Glutamatergic neuron (in vitro differentiated cells): ENCODE results near the gene PFKM. TPM values are rescaled to one million over a fixed set of nuclear protein-coding genes. Genes with fewer than 3 reads are reported as not detected.

Experiments
- DNase-seq: peaks from one replicate; pipeline ENCODE4 v3.0.0; 2022
- H3K27ac Mint-ChIP-seq: one replicate; pipeline ENCODE4 v1.8.0; 2020; ENCODE audit warnings: mild to moderate bottlenecking, mixed read lengths, inconsistent platforms; ENCODE audit not compliant: unreplicated experiment
- H3K27me3 Mint-ChIP-seq: one replicate; pipeline ENCODE4 v1.8.0; 2020; ENCODE audit warnings: mild to moderate bottlenecking, moderate library complexity, mixed read lengths, inconsistent platforms; ENCODE audit not compliant: unreplicated experiment
- H3K36me3 Mint-ChIP-seq: one replicate; pipeline ENCODE4 v1.8.0; 2020; ENCODE audit warnings: mild to moderate bottlenecking, mixed read lengths, inconsistent platforms; ENCODE audit not compliant: unreplicated experiment
- H3K4me1 Mint-ChIP-seq: one replicate; pipeline ENCODE4 v1.8.0; 2020; ENCODE audit warnings: mild to moderate bottlenecking, low read depth, mixed read lengths, inconsistent platforms; ENCODE audit not compliant: unreplicated experiment
- H3K4me3 Mint-ChIP-seq: one replicate; pipeline ENCODE4 v1.8.0; 2020; ENCODE audit warnings: mild to moderate bottlenecking, mixed read lengths, inconsistent platforms; ENCODE audit not compliant: unreplicated experiment
- H3K9me3 Mint-ChIP-seq: one replicate; pipeline ENCODE4 v1.8.0; 2020; ENCODE audit warnings: mild to moderate bottlenecking, moderate library complexity, mixed read lengths, inconsistent platforms; ENCODE audit not compliant: unreplicated experiment
- CTCF ChIP-seq: fragments of 200-600 bp; sonication (generic); IDR thresholded peaks from one replicate; pipeline ENCODE4 v1.5.0; 2021; ENCODE audit not compliant: partially characterized antibody, unreplicated experiment
- total RNA-seq: library from RNA; stranded (reverse); fragmentation: NEBNext Ultra II Directional; extraction: Animal tissue kit (Norgen Biotek cat#: 25700); gene quantifications from one replicate; pipeline ENCODE4 v1.2.1, GENCODE V29; 2021; ENCODE audit not compliant: unreplicated experiment

The PFKM gene
- total RNA-seq, 1 donor from 2014 or later: 169 TPM

DNA sequence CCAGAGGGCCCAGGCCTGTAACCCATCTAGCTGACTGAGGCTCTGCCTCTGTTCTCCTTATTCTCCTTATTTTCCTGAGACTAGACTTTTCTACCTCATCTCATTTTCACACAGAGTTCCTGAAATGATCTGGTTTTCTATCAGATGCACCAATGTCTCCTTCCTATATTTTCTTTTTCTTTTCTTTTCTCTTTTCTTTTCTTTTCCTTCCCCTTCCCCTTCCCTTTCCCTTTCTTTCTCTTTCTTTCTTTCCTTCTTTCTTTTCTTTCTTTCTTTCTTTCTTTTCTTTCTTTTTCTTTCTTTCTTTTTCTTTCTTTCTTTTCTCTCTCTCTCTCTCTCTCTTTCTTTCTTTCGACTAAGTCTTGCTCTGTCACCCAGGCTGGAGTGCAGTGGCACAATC, 61.3 kb downstream of the PFKM start:
- TF ChIP-seq CTCF: no peak
- Mint-ChIP-seq H3K27me3 (peaks cover 14% of the 10 kb centered on the region), H3K36me3 (no peaks in the 10 kb centered on the region), H3K4me1 (peaks cover 19% of the 10 kb centered on the region), H3K4me3 (no peak overlapping the region), H3K9me3 (peaks cover 8% of the 10 kb centered on the region), H3K27ac (no peak overlapping the region)
- no peak for DNase-seq

DNA sequence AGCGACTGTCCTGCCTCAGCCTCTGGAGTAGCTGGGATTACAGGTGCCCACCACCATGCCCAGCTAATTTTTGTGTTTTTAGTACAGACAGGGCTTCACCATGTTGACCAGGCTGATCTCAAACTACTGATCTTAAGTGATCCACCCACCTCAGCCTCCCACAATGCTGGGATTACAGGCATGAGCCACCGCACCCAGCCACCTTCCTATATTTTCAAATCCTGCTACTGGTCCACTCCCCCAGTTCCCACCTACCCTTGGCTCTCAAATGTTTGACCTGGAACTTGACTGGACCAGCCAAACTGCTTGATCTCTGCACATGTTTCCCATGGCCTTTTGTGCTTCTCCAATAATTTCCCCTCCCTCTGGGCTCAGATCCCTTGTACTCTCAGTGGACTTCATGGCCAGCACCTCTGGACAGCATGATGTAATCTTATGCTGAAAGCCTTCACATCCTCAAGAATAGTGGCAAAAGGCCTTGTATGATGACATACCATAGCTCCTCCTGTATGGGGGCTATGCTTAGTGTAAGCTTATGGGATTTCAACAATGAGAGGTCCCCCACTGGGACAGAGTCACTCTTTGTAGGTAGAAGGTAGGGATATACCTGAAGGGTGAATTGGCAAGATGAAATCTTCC, 61.8 kb downstream of the PFKM start:
- H3K27ac Mint-ChIP-seq: no peak overlapping the region
- H3K9me3 Mint-ChIP-seq: peaks cover 10% of the 10 kb centered on the region
- DNase-seq: no peak
- peaks cover 1% of the 10 kb centered on the region for H3K36me3 Mint-ChIP-seq
- peaks cover 19% of the 10 kb centered on the region for H3K27me3 Mint-ChIP-seq
- H3K4me1 Mint-ChIP-seq: peaks cover 17% of the 10 kb centered on the region
- H3K4me3 Mint-ChIP-seq: no peak overlapping the region
- TF ChIP-seq CTCF: no peak

DNA sequence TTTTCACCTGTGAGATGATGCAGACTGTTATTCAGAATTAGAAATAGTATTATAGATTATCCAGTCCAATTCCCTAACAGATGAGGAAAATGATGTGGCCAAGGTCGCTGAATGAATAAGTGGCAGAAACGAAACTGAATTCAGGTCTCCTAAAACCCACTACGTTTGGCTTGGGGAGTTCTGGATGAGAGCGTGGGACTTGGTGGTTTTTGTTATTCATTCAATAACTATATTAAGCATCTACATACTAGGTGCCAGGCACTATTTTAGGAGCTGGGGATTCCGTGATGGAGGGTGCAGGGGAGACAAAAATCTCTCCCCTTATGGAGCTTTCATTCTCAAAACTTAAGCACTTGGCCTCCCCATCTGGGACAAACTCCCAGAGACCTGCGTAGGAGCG, 63.5 kb downstream of the PFKM start:
- H3K27ac Mint-ChIP-seq: peak overlapping the region; percentile 89
- no peak for DNase-seq
- peaks cover 7% of the 10 kb centered on the region for H3K36me3 Mint-ChIP-seq
- peaks cover 12% of the 10 kb centered on the region for H3K9me3 Mint-ChIP-seq
- peaks cover 20% of the 10 kb centered on the region for H3K27me3 Mint-ChIP-seq
- no peak for TF ChIP-seq CTCF
- H3K4me1 Mint-ChIP-seq: peaks cover 13% of the 10 kb centered on the region
- peak overlapping the region; percentile 94 for H3K4me3 Mint-ChIP-seq

DNA sequence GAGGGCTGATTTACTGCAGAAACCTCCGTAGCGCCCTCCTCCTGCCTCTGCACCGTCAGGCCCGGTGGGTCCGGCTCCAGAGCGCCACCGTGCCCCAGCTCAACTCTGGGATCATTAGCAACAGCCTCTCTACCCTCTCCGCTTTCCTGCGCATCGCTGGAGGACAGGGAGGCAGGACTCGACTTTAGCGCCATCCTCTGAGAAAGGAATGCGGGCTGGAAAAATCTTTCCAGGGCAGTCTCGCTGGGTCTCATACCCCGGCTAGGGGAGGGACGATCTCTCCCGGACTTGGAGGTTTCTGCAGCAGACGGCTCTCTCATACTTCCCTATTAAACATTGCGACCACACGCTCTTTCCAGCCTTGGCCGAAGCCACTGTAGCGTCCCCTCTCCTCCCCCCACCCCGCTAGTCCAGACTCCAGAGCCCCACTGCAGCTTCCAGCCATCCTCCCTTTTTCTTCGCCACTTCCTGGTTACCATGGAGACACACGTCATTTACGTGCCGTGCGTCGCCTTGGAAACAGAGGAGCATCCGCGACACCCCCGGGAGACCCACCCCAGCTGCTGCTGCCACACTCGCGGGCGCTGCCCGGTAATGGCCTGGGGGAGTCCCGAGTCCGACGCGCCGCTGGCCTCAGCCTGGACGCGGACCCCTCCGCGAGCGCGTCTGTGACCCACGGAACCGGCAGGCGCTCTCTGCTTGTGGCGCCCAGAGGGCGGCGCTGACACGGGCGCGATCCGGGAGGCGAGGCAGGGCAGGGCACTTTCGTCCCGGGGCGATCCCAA, 64.1 kb downstream of the PFKM start, which contains the start of gene CCDC184:
TSS of gene CCDC184 (plus strand) at position 554 of the 785 bp plus-strand sequence. CDS start 479 bp downstream, outside the sequence.
- H3K4me1 Mint-ChIP-seq: peaks cover 13% of the 10 kb centered on the region
- H3K9me3 Mint-ChIP-seq: peaks cover 12% of the 10 kb centered on the region
- peaks cover 7% of the 10 kb centered on the region for H3K36me3 Mint-ChIP-seq
- no peak for TF ChIP-seq CTCF
- DNase-seq: peak; percentile 82
- H3K4me3 Mint-ChIP-seq: peak within 1 kb of the TSS; percentile 94
- peaks cover 20% of the 10 kb centered on the region for H3K27me3 Mint-ChIP-seq
- H3K27ac Mint-ChIP-seq: peak within 1 kb of the TSS; percentile 89

- Mint-ChIP-seq H3K9me3 (peaks cover 12% of the 10 kb centered on the region), H3K4me3 (peak overlapping the region; percentile 92), H3K4me1 (peaks cover 13% of the 10 kb centered on the region), H3K27me3 (peaks cover 17% of the 10 kb centered on the region), H3K36me3 (peaks cover 7% of the 10 kb centered on the region), H3K27ac (peak overlapping the region; percentile 79)
- no peak for TF ChIP-seq CTCF
- peak; percentile 38 for DNase-seq
These were observed 64.8 kb downstream of the PFKM start for GRCh38 chr12:48183876-48184548.
